Measurements from ENCODE around the gene PNMA8B.
"Not testable (repeated sequence)": the region's sequence is repeated elsewhere in the genome, so short reads cannot be mapped to it uniquely, and the experiment has no call there.

PNMA8B gene

GRCh38 chr19:46524308-46524707 is 28.6 kb upstream of the PNMA8B start:
- Mint-ChIP-seq H3K36me3 (ENCODE audit: insufficient read depth) (no peaks in the 10 kb centered on the region), H3K4me3 (no peak overlapping the region), H3K9me3 (no peaks in the 10 kb centered on the region), H3K27ac (no peak overlapping the region), H3K27me3 (peaks cover 0 to 12% of the 10 kb centered on the region in 2 donors), H3K4me1 (ENCODE audit: low read depth in 2 of 2) (peaks cover 4 to 10% of the 10 kb centered on the region in 2 donors)
- no peak for DNase-seq
- ATAC-seq (replicated peaks) = no peak

GRCh38 chr19:46522988-46523387 is 27.3 kb upstream of the PNMA8B start:
- peak overlapping the region; percentile 30 to 71 for H3K27ac Mint-ChIP-seq
- peak; percentile 57 for ATAC-seq (replicated peaks)
- not testable (repeated sequence) for H3K36me3 Mint-ChIP-seq (ENCODE audit: insufficient read depth); H3K27me3 Mint-ChIP-seq; H3K9me3 Mint-ChIP-seq; DNase-seq; H3K4me1 Mint-ChIP-seq (ENCODE audit: low read depth in 2 of 2)
- peak overlapping the region in 1 of 2 donors; percentile 40 for H3K4me3 Mint-ChIP-seq

- DNase-seq = no peak
- ATAC-seq (replicated peaks) = no peak
- Mint-ChIP-seq H3K4me3 (no peak overlapping the region), H3K36me3 (ENCODE audit: insufficient read depth) (no peaks in the 10 kb centered on the region), H3K9me3 (no peaks in the 10 kb centered on the region), H3K4me1 (ENCODE audit: low read depth in 2 of 2) (peaks cover 4 to 9% of the 10 kb centered on the region in 2 donors), H3K27me3 (peaks cover 0 to 5% of the 10 kb centered on the region in 2 donors), H3K27ac (no peak overlapping the region)
Observed at GRCh38 chr19:46521241-46521868, 25.7 kb upstream of the PNMA8B start.

- Mint-ChIP-seq H3K4me1 (ENCODE audit: low read depth in 2 of 2) (peaks cover 4 to 9% of the 10 kb centered on the region in 2 donors), H3K9me3 (no peaks in the 10 kb centered on the region), H3K36me3 (ENCODE audit: insufficient read depth) (no peaks in the 10 kb centered on the region), H3K27me3 (peaks cover 0 to 12% of the 10 kb centered on the region in 2 donors), H3K27ac (no peak overlapping the region), H3K4me3 (no peak overlapping the region)
- ATAC-seq (replicated peaks) (no peak), DNase-seq (no peak)
Observed at GRCh38 chr19:46520616-46521015, 24.9 kb upstream of the PNMA8B start.

GRCh38 chr19:46517471-46517870 is 21.8 kb upstream of the PNMA8B start:
- Mint-ChIP-seq H3K27ac (no peak overlapping the region), H3K27me3 (peaks cover 16 to 39% of the 10 kb centered on the region in 2 donors)

GRCh38 chr19:46515879-46516350 is 20.2 kb upstream of the PNMA8B start:
- Mint-ChIP-seq H3K27me3 (peaks cover 25 to 55% of the 10 kb centered on the region in 2 donors), H3K36me3 (ENCODE audit: insufficient read depth) (no peaks in the 10 kb centered on the region), H3K27ac (no peak overlapping the region), H3K4me1 (ENCODE audit: low read depth in 2 of 2) (no peaks in the 10 kb centered on the region), H3K4me3 (no peak overlapping the region), H3K9me3 (no peaks in the 10 kb centered on the region)
- no peak for DNase-seq
- no peak for ATAC-seq (replicated peaks)

More at GRCh38 chr19:46517471-46517870, 21.8 kb upstream of the PNMA8B start:
- Mint-ChIP-seq H3K36me3 (ENCODE audit: insufficient read depth) (no peaks in the 10 kb centered on the region), H3K9me3 (no peaks in the 10 kb centered on the region), H3K4me3 (no peak overlapping the region), H3K4me1 (ENCODE audit: low read depth in 2 of 2) (peaks cover 0 to under 1% of the 10 kb centered on the region in 2 donors)
- ATAC-seq (replicated peaks) (no peak), DNase-seq (no peak)

GRCh38 chr19:46515290-46515609 is 19.6 kb upstream of the PNMA8B start:
- H3K4me3 Mint-ChIP-seq = no peak overlapping the region
- peaks cover 25 to 56% of the 10 kb centered on the region in 2 donors for H3K27me3 Mint-ChIP-seq
- H3K4me1 Mint-ChIP-seq (ENCODE audit: low read depth in 2 of 2) = no peaks in the 10 kb centered on the region
- H3K36me3 Mint-ChIP-seq (ENCODE audit: insufficient read depth) = no peaks in the 10 kb centered on the region
- no peaks in the 10 kb centered on the region for H3K9me3 Mint-ChIP-seq
- DNase-seq = no peak
- ATAC-seq (replicated peaks) = no peak
- no peak overlapping the region for H3K27ac Mint-ChIP-seq

GRCh38 chr19:46514589-46515289 is 19.1 kb upstream of the PNMA8B start:
- no peak for DNase-seq
- H3K9me3 Mint-ChIP-seq = no peaks in the 10 kb centered on the region
- H3K4me1 Mint-ChIP-seq (ENCODE audit: low read depth in 2 of 2) = no peaks in the 10 kb centered on the region
- H3K36me3 Mint-ChIP-seq (ENCODE audit: insufficient read depth) = no peaks in the 10 kb centered on the region
- peaks cover 25 to 56% of the 10 kb centered on the region in 2 donors for H3K27me3 Mint-ChIP-seq
- H3K4me3 Mint-ChIP-seq = no peak overlapping the region
- no peak overlapping the region for H3K27ac Mint-ChIP-seq
- no peak for ATAC-seq (replicated peaks)

GRCh38 chr19:46513461-46514236 is 18.0 kb upstream of the PNMA8B start:
- Mint-ChIP-seq H3K9me3 (no peaks in the 10 kb centered on the region), H3K27me3 (peaks cover 35 to 65% of the 10 kb centered on the region in 2 donors), H3K27ac (no peak overlapping the region), H3K36me3 (ENCODE audit: insufficient read depth) (no peaks in the 10 kb centered on the region), H3K4me3 (no peak overlapping the region), H3K4me1 (ENCODE audit: low read depth in 2 of 2) (no peaks in the 10 kb centered on the region)
- ATAC-seq (replicated peaks) (peak; percentile 75), DNase-seq (peak; percentile 75 to 78 (median 76))

- Mint-ChIP-seq H3K27ac (no peak overlapping the region), H3K36me3 (ENCODE audit: insufficient read depth) (no peaks in the 10 kb centered on the region), H3K9me3 (no peaks in the 10 kb centered on the region), H3K27me3 (peaks cover 52 to 83% of the 10 kb centered on the region in 2 donors), H3K4me1 (ENCODE audit: low read depth in 2 of 2) (no peaks in the 10 kb centered on the region), H3K4me3 (no peak overlapping the region)
- ATAC-seq (replicated peaks) (no peak), DNase-seq (no peak)
Observed at GRCh38 chr19:46511237-46511636, 15.6 kb upstream of the PNMA8B start.

GRCh38 chr19:46508206-46508605 is 12.5 kb upstream of the PNMA8B start:
- no peak overlapping the region for H3K27ac Mint-ChIP-seq
- no peak for DNase-seq
- H3K4me1 Mint-ChIP-seq (ENCODE audit: low read depth in 2 of 2) = no peaks in the 10 kb centered on the region
- H3K9me3 Mint-ChIP-seq = no peaks in the 10 kb centered on the region
- peaks cover 45 to 62% of the 10 kb centered on the region in 2 donors for H3K27me3 Mint-ChIP-seq
- no peaks in the 10 kb centered on the region for H3K36me3 Mint-ChIP-seq (ENCODE audit: insufficient read depth)
- no peak for ATAC-seq (replicated peaks)
- H3K4me3 Mint-ChIP-seq = no peak overlapping the region

- no peak overlapping the region for H3K27ac Mint-ChIP-seq
- H3K9me3 Mint-ChIP-seq = no peaks in the 10 kb centered on the region
- no peak overlapping the region for H3K4me3 Mint-ChIP-seq
- peaks cover 41 to 60% of the 10 kb centered on the region in 2 donors for H3K27me3 Mint-ChIP-seq
- peaks cover 3% of the 10 kb centered on the region for H3K36me3 Mint-ChIP-seq (ENCODE audit: insufficient read depth)
- no peaks in the 10 kb centered on the region for H3K4me1 Mint-ChIP-seq (ENCODE audit: low read depth in 2 of 2)
- DNase-seq = no peak
- ATAC-seq (replicated peaks) = no peak
Observed at GRCh38 chr19:46503848-46504453, 8.3 kb upstream of the PNMA8B start.

GRCh38 chr19:46502891-46503290 is 7.2 kb upstream of the PNMA8B start:
- no peaks in the 10 kb centered on the region for H3K4me1 Mint-ChIP-seq (ENCODE audit: low read depth in 2 of 2)
- peaks cover 36 to 55% of the 10 kb centered on the region in 2 donors for H3K27me3 Mint-ChIP-seq
- H3K27ac Mint-ChIP-seq = no peak overlapping the region
- ATAC-seq (replicated peaks) (no peak), DNase-seq (no peak)
- no peak overlapping the region for H3K4me3 Mint-ChIP-seq
- H3K9me3 Mint-ChIP-seq = no peaks in the 10 kb centered on the region
- H3K36me3 Mint-ChIP-seq (ENCODE audit: insufficient read depth) = peaks cover 3% of the 10 kb centered on the region
